Measurements from ENCODE around the gene SKAP1.

Gene SKAP1

DNA sequence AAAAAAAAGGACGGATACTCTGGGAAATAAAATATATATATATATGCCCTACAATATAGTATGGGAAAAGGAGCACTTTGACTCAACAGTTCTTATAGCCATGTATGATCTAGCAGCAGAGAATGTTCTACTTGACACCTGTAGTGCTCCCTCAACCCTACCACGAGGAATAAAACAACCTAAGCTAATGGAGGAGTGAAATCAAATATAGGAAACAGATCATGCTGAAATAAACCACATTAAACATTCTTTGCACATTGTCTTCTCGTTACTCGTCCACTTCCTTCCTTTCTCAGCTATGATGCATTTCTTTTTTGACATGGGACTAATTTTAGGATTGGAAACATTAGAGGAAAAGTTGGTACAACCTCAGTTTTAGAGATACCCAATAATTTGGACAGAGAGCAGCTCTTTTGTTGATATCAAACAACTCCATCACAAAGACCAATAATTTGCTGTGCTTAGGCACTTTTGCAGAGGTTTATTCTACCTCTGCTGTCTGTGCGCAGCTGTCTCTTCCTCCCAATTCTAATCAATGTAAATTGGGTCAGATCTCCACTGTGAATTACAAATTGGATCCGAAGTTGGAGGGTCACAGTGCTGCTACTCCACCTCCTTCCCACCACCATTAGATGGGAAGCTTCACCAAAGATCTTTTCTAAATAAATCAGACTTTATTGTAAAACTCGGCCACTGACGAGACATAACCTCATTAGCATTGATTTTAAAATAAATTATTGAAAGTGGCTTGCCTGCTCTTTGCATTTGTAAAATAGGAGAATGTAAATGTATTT is 256.6 kb downstream of the SKAP1 start:
- DNase-seq (ENCODE audit: low spot score) = no peak

DNA sequence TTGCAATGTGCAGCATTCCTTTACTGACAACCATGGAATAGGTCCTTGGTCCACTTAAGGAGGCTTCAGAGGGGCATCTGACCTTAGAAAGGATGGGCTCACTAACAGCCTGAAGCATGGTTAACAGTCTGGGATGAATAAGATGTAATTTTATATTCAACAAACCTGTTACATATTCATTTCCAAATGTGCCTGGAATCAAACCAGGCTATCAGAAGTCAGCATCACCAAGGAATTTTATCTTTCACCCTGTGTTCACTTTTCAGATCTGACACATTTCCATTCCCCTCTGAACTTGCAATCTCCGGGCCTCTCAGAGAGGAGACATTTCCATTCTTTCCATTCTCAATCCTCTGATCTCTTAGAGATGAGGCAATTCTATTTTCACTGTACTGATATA is 260.1 kb downstream of the SKAP1 start:
- DNase-seq (ENCODE audit: low spot score) = no peak

DNA sequence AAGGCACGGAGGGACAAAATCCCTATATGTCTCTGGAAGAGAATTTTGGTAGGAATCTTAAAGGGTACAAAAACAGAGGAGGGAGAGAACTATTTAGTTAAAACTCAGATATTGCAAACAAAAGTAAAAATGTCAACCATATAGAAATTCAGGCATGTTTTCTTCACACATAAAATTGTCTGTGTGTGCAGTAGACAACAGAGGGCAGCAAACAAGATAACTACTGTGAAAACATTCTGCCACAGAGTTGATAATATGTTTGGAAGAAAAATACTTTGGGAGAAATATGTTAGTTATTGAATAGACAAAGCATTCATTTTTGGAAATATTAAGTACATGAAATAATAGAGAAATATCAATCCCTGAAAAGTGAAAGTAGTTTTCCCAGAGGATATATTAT is 266.2 kb downstream of the SKAP1 start:
- no peak for DNase-seq (ENCODE audit: low spot score)

DNA sequence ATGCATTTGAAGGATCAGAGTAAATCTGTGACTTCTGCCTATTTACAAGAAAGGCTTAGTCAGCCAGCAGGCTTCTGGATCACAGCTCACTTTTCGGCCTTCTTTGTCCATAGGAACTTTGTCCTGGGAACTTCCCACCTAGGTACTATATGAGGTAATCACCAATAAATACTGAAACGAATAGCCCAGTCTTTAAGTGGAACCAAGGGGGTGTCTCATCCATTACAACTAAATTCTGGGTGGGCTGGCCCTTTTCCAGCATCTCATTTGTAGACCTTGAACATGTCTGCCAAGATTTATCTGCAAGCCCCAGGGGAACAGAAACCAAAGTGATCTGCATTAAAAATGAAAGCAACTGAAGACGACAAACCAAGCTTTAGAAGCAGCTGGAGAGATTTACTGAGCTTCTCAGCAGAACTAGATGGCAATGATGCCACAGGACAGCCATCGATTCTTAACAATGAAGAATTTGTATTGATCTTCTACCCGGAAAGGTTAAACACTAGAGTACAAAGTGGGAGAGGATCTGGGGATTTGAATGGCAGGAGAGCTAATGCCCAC is 267.0 kb downstream of the SKAP1 start:
- no peak for DNase-seq (ENCODE audit: low spot score)

DNA sequence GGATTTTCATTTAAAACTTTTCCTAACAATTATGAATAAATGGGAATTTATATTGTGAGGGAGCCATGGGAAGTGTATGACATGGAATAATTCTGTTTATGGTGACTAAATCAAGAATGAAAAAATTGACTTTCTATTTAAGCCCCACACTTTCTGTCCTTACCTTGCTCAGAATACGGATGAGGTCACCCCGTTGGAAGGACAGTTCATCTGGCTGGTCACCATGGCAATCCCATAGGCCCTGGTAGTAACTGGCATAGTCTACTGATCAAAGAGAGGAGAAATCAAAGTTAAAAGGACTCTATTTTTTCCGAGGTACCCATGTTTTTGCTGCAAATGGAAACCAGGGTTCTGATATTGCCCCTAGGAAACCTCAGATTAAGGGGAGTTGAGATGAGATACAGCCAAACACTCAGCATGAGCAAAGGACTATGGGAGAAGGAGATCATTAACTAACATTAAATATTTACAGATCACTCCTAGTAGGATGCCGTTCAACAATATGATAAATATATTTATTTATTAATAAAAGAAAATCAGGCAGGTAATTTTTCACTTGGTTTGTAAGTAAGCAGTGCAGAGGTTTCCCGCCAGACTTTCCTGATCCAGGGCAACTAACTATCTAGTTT is 267.6 kb downstream of the SKAP1 start:
- no peak for DNase-seq (ENCODE audit: low spot score)

DNA sequence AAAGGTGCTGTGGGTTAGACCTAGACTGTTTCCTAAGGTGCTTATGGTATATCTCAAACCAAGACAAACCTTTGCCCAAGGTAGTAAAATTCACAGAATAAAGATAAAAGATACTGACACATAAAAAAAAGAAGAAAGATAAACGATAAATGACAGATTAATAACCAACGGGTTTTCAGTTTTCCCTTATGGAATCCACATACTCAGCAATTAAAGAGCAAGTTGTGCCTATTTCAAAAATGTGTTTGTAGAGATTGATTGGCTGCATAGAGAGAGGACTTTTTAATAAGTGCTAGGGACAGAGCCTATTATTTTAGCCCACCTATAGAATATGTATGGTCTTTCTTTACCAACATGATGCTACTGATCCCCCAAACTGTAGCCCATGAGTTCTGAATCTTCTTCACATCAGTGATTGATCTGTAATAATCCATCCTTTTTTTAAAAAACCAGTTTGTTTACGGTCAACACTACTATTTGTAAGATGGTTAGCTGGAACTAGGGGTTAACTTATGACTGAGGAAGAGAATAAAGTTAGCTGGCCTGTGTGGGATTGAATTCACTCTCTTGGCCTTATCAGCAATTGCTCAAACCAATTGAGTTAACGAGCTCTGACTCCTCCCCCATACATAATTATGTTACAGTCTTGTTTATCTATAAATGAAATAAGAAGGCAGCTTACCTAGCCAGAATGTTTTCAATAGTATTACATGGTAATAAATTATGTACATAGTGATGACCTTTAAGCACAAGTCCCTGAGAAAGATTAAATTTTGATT is 268.7 kb downstream of the SKAP1 start:
- DNase-seq (ENCODE audit: low spot score) = no peak

DNA sequence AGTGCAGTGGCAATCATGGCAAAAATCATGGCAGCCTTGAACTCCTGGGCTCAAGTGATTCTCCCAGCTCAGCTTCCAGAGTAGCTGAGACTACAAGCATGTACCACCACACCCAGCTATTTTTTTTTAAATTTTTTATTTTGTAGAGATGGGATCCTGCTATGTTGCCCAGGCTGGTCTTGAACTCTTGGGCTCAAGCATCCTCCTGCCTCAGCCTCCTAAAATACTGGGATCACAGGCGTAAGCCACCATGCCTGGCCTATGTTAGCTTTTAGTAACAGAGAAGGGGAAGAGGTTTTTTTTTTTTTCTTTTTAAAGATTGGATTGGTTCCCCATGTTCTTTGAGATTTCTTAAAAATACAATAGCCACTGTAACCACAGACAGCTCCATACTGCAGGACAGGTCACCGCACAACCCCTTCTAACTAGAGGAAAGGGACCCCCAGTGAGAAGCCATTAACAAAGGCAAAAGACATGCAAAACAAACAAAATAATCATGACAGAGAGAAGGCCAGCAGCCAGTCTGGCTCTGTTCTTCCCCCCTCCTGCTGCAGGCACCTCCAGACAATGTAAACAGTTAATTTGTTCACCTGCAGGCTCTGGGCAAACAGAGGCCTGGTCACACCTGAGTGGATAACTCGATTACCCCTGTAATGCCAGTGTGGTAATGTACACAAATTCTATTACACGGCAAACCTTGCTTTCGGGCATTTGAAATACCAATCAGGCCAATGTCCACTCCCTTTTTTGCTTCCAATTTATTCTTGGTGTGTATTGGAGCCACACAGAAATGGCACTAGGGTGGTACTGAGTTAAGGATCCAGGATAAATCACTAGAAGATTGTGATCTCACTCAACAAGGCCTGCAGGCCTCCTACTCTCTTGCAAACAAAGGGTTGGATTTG is 269.6 kb downstream of the SKAP1 start:
- no peak for DNase-seq (ENCODE audit: low spot score)

DNA sequence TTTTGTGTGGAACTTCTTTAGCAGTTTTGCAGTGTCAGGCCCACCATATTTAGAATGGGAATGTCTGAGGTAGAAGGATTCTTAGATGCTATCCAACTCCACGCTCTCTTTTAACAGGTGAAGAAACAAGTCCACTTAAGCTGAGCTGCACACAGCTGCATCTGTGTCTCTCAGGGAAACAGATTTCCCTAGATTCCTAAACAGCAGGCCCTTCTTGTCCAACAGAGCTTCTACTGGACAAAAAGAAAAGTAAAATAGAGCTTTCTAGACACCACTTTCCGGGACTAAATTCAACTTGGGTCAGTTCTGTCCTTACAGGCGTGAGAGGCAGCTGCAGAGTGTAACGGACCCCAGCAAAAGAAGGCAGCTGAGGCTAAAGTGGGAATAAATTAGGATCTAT is 270.8 kb downstream of the SKAP1 start:
- no peak for DNase-seq (ENCODE audit: low spot score)

DNA sequence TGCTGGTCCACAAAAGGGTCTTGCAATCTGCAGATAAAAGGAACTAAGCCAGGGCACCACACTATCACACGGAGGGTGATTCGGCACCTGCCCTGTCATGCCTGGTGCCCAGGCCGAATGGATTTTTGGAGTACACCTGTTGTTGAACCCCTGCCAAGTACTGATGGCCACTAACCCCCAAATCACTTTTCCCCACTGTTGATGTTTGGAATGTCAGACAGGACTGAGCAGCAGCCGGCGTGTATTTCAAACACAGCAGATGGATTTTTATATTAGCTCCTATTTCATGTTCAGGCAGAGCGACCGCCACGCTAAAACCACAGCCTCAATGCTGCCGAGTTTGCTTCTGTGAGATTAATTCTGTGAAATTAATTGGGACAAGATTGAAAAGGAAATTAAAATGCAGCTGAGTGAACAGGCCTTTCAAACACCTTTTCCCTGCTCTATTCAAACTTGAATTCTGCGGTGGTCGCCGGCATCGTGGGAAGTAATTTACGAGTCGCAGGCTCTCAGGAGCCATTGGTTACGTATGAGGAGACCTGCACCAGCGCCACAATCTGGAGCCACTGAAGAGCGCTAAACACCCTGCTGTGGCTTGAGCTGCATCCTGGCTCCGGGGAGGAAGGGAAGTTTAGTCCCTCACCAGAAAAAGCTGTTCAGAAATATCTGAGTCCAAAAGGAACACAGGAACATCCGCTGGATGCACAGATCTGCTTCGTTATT is 274.0 kb downstream of the SKAP1 start:
- DNase-seq (ENCODE audit: low spot score) = no peak

DNA sequence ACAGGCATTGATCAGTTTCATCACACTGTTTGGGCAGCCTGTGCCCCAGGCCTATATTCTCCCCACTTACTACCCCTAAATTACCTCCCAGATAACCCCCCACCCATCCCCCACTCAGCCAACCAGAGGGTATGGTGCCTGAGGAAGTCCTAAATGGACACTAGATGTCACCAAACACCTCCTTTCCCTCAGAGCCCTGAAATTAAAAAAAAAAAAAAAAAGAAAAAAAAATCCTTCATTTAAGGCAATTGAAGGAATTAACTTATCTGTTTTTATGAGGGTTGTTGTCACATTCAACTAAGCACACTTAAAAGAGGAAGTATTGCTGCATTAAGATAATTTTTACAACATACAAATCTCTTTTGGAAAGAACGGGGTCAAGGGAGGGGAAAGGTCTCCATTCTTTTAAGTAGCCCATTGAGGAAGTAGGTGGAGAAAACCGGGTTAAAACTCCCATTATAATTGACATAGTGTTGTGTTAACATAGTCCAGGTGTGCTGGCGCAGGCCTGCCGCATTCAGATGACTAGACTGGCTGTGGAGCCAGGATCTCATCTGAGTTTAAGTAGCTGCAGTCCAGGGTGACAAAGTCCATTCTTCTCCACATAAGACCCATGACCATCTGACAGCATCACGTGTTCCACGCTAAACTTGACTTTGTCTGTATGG is 276.2 kb downstream of the SKAP1 start:
- peak; percentile 66 for DNase-seq (ENCODE audit: low spot score)

DNA sequence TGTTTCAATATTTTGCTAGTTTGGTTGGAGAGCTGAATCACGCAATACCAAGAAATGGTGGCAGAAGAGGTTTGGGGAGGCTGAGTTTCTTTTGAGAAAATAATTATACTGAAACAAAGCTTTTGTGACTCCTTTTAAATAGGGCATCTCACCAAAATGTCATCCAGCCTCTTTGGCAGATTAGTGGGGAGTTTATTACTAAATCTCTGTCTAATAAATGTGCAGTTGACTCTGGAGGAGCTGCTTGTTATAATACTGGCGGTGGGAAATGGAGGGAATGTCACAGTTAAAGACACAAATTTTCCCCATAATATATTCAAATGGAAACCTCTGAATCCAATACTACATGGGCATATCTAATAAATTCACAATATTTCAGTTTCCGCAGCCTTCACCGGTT is 277.7 kb downstream of the SKAP1 start:
- no peak for DNase-seq (ENCODE audit: low spot score)

DNA sequence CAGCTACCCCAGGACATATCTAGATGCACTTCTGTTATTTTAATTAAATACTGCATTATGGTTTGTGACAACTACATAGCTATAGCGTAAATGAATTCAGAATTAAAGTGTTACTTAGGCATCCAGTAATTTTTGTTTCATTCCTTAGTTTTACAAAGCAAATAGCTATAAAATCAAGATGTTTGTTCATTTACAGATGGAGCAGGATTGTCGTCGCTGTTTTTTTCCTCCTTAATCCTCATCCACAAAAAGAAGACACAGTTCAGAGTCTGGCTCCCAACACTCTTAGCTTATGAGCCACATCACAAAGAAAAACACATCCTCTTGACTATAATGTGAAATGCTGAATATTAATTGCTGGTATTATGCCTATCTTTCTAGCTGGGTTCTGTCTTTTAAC is 278.8 kb downstream of the SKAP1 start:
- DNase-seq (ENCODE audit: low spot score) = no peak

DNA sequence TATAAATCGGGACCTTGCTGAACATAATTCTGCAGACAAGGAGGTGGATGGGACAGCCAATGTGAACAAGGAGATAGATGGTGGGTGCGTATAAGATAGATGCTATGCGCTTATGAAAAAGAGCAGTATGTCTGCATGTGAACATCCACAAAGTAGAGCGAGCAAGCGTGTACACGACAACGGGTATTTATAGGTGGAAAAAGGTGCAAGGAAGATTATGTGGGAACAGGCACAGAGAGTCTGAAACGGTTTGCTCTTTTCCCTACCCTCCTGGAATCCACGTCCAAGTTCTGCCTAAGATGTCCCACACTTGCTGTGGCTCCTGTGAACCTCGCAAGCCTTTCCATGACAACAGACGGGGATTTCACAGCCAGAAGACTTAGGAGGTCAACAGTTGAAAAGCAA is 279.4 kb downstream of the SKAP1 start:
- DNase-seq (ENCODE audit: low spot score) = no peak

DNA sequence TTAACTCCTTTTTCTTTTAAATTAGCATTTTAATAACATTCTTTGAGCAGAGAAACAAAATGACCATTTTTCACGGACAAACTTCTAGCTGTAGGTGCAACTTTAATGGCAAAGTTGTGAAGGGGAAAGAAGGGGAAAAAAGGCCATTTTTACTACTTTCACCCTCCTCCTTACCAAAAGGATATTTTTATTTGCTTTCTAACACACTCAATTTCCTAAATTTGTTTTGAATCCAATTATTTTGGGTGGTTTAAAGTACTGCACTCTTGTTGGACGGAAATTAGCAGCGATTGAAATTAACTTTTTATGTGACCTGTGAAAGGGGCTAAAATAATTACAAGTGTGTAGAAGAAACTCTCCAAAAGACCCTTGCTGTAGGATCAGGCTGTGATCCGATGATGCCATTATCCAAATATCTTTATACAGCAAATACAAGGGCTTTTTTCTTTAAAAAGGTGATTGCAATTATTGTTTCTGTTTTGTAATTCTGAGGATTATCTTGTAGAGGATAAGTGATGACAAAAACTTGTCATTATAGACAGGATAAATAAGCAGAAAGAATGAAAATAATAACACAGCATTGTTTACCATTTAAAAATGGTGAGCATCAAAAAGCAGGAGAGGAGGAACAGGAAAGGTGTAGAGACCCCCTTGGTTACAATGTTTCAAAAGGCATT is 280.1 kb downstream of the SKAP1 start:
- no peak for DNase-seq (ENCODE audit: low spot score)

DNA sequence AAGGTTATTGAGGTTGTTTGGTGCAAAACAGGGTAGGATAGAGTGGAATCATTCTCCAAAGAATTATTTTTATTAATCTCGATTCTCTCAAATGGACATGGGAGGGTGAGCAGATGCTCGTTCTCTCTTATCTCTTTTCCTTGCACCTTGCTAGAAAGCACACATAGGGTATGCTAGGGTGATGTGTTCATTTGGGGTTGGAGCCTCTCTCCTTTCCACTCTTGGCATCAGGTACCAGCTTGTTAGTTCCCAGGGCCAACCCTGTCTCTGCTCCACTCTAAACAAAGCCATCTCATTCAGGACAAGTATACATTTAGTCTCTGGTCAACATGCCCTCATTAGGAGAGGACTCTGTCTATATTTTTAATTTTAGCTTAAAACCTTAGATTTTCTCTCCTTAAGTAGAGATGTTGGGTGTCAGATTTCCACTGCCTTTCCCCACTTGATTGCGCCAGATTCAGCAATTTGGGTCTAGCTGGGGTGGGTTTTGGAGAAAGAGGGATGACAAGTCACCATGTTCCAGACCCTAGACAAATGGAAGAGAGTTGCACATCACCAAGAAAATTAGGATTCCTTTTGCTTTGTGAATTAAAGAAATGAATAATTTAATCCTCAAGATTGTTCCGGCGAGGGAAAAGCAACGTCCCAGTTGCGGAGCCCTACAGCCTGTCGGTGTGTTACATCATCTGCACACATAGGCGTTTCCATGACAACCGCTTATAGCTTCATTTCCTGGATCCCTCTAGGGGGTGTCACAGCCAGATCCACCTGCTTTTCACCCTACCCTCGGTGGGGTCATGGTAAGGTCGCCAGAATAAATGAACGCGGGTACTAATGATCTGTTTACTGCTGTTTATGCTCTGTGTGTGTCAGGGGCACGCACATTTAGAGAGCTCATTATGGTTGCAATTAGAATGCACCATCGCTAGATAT is 280.9 kb downstream of the SKAP1 start:
- DNase-seq (ENCODE audit: low spot score) = no peak

DNA sequence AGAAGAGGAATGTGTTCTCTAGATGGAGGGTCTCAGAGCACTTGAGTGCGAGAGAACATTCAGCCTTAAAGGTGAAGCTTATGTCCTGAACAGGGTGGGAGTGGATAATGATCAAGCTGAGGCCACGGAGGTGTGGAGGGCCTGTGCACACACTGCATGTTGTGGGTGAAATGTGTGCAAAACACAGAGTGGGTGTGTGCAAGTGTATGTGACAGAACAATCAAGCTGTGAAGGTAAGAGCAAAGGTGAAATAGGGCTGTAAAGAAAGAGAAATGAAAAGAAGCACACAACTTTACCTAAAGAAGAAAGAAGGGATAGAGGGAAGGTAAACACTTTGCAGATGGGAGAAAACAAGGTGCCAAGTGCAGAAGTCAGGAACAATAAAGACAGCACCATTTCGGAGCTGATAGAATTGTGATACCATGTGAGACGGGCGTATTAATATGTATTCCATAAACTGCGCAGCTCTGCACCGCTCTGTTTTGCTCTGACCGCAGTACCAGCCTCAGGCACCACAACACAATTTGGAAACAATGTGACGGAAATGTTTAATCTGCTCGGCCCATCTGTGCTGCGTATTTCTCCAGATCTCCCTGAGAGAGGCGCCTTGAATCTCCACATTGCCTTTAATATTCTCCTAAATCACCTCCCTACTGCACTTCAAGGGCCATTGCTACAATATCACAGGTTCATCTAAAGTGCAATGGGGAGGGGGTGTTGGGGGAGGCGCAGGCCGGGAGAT is 281.8 kb downstream of the SKAP1 start:
- DNase-seq (ENCODE audit: low spot score) = no peak

DNA sequence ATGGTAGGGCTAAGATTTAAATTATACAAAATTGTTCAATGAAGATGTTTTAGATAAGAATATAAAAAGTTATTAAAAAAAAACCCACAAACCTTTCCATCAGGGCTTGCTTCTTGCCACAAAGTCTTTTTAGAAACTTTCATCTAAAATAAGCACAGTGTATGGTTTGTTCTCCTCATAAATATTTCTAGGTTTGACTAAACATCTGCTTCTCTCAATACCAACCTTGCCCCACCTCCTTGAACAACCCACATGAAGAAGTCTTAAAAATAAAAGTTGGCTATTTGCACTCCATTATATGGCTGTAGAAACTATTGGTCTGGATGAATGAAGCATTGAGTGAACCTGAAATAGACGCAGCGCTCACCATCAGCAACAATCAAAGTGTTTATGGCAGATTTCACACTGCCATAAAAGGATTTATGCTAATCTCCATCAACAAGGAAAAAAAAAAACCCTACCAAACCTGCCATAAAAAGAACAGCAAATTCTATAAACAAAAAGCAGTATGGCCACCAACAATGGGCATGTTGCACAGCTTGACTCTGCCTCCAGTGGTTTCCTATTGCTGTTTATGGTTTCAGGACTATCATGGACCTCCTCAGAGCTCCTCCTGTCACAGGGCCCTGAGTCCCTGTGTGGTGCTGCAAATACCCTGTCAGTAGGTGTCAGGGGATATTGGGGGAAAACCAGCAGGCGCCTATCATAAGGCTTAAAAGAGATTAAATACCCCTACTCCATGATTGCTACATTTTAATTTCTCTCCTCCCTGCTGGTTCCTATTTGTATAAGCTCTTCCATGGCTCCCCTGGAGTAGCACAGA is 284.8 kb downstream of the SKAP1 start:
- DNase-seq (ENCODE audit: low spot score) = no peak
